Astrocyte of the spinal cord (primary cell): ENCODE results near the gene GALNT17.
"Not testable (repeated sequence)": the region's sequence is repeated elsewhere in the genome, so short reads cannot be mapped to it uniquely, and the experiment has no call there.

Experiments
- DNase-seq: peaks from one replicate; pipeline ENCODE4 v3.0.0; 2011; ENCODE audit warnings: low read depth, low spot score
- H3K4me3 ChIP-seq: 2 replicates; pipeline ENCODE4 v1.5.1; 2011; ENCODE audit warnings: low read depth, mild to moderate bottlenecking, low read length, moderate library complexity
- in situ Hi-C: cut with HindIII; loops from 2 replicates; pipeline ENCODE4 v1.10.0; 2017; ENCODE audit warnings: low sequenced_read_pairs
- TF ChIP-seq, protein P1 (sequence below): IDR thresholded peaks from 2 replicates; pipeline ENCODE4 v1.5.1; 2012; ENCODE audit warnings: low read depth, mild to moderate bottlenecking, low read length, inconsistent platforms

GALNT17 gene

DNA sequence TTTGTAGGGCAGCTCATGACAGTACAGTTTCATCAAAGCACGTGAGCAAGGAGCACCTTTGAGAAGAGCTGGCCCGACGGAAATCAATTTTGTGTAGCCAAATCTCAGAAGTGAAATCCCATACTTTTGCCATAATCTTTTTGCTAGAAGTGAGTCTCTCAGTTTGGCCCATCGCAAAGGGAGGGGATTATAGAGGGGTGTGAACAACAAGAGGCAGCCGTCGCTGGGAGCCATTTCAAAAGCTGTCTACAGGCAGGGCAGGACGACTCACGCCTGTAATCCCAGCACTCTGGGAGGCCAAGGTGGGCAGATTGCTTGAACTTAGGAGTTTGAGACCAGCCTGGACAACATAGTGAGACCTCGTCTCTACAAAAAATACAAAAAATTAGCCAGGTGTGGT lies 599.8 kb downstream of the GALNT17 start:
- TF ChIP-seq, protein P1, sequence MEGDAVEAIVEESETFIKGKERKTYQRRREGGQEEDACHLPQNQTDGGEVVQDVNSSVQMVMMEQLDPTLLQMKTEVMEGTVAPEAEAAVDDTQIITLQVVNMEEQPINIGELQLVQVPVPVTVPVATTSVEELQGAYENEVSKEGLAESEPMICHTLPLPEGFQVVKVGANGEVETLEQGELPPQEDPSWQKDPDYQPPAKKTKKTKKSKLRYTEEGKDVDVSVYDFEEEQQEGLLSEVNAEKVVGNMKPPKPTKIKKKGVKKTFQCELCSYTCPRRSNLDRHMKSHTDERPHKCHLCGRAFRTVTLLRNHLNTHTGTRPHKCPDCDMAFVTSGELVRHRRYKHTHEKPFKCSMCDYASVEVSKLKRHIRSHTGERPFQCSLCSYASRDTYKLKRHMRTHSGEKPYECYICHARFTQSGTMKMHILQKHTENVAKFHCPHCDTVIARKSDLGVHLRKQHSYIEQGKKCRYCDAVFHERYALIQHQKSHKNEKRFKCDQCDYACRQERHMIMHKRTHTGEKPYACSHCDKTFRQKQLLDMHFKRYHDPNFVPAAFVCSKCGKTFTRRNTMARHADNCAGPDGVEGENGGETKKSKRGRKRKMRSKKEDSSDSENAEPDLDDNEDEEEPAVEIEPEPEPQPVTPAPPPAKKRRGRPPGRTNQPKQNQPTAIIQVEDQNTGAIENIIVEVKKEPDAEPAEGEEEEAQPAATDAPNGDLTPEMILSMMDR = no peak
- no peak for DNase-seq
- no peak overlapping the region for H3K4me3 ChIP-seq
- in situ Hi-C loops = no loop called here

DNA sequence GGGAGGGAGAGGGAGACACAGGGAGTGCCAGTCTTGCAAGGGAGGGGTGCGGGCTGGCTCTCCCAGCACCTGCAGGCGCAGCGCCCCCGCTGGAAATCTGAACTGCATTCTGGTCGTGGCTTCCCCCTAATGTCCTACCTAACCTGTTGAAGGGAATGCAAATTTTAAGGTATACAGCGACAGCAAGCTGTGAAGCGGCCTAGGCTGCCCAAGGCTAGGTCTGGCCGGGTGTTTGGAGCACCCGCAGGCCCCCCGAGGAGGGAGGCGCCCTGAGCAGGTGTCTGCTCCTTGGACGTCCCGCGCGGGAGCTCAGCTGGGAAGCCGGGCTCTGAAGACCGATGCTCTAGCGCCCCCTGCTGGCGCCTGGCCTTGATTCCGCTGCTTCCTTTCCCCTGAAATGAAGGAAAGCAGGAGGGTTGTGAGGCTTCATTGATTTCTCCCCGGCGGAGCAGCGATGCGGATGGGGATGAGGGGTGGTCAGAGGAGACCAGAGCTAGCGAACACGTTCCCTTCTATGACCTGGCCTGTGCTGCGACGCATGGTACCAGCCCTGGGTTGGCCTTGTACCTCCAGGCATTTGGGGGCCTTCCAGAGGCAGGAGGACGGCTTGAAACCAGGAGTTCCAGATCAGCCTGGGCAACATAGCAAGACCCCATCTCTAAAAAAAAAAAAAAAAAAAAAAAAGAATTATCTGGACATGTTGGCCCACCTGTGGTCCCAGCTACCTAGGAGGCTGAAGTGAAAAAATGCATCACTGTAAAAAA lies 601.3 kb downstream of the GALNT17 start:
- H3K4me3 ChIP-seq = no peak overlapping the region
- in situ Hi-C loops = no loop called here
- peak; percentile 65 for DNase-seq
- TF ChIP-seq, protein P1 = peak; percentile 88

DNA sequence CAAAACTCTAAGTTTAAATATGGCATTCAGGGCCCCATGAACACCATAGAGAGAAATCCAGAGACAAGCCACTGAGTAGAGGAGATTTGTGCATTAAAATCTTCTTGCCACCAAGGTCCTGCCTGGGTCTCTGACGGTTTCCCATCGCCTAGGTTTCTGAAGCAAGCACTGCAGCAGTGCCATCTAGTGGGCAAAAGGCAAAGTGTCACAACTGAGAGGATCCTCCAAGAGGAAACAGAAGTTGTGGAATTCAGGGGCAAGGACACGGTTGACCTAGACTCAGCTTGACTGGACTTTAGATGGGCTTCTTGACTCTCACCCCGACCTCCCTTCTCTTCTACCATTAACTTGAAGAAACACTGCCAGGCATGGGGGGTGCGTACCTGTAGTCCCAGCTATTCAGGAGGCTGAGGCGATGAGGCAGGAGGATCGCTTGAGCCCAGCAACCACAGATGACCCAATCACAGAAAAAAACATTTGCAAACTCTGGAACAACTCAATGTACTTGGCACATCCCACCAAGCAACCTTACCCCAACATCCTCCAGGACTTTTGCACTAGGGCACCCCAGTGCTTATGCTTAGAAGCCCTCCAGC lies 604.1 kb downstream of the GALNT17 start:
- no peak overlapping the region for H3K4me3 ChIP-seq
- in situ Hi-C loops = no loop called here
- TF ChIP-seq, protein P1 = peak; percentile 91
- peak; percentile 62 for DNase-seq

DNA sequence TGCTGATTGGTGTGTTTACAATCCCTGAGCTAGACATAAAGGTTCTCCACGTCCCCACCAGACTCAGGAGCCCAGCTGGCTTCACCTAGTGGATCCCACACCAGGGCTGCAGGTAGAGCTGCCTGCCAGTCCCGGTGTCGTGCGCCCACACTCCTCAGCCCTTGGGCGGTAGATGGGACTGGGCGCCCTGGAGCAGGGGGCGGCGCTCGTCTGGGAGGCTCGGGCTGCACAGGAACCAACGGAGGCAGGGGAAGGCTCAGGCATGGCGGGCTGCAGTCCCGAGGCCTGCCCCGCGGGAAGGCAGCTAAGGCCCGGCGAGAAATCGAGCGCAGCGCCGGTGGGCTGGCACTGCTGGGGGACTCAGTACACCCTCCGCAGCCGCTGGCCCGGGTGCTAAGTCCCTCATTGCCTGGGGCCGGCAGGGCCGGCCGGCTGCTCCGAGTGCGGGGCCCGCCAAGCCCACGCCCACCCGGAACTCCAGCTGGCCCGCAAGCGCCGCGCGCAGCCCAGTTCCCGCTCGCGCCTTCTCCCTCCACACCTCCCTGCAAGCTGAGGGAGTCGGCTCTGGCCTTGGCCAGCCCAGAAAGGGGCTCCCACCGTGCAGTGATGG lies 606.1 kb downstream of the GALNT17 start:
- DNase-seq, in situ Hi-C loops: not testable (repeated sequence)

DNA sequence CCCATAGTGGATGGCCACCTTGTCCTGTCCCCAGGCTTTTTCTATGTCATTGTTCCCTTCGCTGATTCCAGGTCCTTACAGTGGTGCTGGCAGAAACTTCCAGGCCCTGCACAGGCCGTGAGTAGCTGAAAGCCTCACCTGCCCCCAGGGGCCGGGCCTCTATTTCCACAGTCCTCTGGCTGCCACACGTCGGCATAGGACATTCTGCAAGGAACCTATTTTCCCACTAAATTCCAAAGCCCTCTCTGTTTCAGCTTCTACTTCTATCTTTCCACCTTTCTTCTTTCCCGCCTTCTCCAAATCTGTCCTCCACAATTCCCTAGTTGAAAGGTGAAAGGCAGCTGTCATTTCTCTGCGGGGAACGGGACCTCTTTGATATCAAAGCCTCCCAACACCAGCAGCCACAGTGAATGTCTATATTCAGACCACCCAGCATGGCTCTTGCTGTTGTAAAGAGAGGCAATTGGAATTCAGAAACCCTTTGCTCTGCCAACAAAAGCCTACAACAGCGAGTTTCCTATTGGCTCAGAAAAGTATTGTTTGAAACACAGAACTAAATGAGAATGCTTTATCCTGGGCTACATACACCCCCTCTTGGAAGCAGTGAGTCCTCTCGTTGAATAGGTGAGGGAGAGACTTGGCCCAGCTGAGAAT lies 607.7 kb downstream of the GALNT17 start:
- in situ Hi-C loops = no loop called here
- no peak overlapping the region for H3K4me3 ChIP-seq
- no peak for DNase-seq
- TF ChIP-seq, protein P1 = no peak

More for the DNA sequence above, 606.1 kb downstream of the GALNT17 start:
- H3K4me3 ChIP-seq = not testable (repeated sequence)

DNA sequence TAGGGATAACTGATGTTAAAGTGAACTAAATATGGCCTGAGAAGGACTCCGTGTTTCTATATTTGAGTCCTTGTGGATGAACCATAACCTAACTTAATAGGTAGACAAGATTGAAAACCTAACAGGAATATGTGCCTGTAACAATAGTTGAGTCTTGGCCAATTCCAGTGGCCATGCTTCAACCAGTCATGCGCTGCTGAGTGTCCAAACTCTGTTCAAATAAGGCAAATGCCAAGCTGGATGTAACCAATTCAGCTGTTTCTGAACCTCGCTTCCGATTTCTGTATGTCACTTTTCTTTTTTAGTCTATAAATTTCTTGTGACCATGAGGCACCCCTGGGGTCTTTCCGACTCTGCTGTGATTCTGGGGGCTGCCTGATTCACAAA lies 608.2 kb downstream of the GALNT17 start:
- no peak for DNase-seq
- no peak overlapping the region for H3K4me3 ChIP-seq
- in situ Hi-C loops = no loop called here
- TF ChIP-seq, protein P1 = no peak
